Right forelimb (tissue), 1 donor: ENCODE data around the gene ZMYND10.

Experiments
- DNase-seq: peaks from one replicate; pipeline ENCODE4 v3.0.0-alpha.2; 2018

Gene ZMYND10

DNA sequence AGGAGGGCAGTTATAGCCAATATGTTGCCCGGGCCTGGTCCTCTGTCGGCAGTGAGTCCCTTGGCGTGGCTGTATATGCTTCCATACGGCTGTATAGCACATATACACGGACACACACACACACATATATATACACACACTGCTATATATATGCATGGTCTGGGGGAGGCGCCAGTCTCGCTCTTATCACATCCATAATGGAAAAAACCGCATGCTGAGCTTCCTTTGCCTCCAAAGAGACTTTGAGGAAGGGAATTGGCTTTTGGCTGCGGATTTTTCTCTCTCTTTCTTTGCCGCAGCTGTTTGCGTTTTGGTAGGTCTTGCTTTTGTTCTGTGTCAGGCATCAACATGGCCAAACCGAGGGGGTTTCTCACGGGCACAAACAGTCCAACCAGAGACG, 25.1 kb upstream of the ZMYND10 start:
- DNase-seq, result peak; percentile 73

DNA sequence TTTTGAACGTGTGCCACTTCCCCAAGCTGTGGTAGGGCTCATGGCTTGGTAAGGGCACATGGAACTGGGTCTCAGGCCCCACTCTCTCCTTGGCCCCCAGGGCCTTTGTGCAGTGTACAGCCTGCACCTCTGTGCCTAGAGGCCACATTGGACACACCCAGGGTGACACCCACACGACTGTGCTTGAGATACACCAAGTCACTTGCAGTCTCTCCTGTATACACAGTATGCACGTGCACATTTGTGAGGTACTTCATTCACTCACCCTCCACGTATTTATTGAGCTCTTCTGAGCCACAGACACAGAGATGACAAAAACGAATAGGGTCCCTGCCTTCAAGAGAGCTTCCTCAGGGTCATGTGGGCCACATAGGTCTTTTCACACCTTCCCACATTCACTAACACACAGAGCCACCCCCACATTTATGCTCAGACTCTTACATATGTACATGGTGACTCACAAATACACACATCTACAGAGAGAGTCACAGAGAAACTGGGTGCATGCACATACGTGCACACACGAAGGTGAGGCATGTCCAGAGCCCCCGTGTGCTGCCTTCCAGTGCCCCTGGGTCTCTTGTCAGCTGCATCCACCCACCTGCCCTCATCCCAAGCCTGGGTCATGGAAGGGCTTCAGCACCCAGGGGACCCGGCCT, 23.6 kb upstream of the ZMYND10 start:
- DNase-seq, result no peak

DNA sequence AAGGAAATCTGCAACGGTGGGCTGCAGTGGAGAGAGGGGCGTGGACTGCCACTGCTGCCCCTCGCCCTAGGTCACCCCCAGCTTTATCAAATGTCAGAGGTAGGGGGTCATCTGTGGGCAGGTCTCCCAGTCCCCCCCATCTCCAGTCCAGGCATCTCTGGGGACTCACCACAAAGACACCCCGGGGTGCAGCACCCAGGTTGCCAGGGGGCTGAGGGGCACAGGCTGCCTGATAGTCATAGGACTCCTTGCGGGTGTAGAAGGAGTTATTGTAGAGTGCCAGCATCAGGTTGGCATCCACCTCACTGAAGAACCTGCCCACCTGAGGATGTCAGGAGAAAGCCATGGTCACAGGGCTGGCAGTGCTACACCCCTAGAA, 20.3 kb upstream of the ZMYND10 start:
- no peak for DNase-seq

DNA sequence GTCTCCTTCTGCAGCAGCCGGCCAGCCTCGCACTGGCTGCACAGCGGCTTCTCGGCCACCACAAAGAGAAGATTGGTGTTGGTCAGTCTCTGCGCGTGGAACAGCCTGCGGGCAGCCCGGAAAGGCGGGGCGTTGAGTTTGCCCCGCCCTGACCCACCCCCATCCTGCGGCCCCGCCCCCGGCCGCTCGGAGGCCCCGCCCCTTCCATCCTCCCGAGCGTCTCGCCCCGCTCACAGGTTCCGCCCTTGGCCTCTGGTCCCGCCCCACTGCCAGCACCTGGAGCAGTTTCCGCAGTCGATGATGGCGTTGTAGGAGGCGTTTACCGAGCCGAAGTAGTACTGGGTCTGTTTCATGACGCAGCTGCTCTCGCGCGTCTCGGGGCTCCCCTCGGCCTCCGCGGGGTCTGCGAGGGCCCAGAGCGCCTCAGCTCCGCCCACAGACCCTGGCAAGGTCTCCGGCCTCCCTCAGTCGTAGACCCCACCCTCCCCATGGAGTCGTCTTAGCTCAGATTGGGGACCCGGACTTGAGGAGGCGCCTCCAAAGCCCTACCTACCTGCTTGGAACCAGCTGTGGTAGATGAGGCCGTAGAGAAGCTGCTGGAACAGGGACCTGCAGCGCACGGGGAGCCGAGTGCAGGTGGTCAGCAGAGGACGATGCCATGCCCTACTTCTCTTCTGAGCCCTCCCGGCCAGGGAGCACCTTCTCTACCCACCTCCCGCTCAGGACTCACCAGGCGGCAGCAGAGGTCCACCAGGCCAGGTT, 19.7 kb upstream of the ZMYND10 start:
- DNase-seq, result peak; percentile 84

DNA sequence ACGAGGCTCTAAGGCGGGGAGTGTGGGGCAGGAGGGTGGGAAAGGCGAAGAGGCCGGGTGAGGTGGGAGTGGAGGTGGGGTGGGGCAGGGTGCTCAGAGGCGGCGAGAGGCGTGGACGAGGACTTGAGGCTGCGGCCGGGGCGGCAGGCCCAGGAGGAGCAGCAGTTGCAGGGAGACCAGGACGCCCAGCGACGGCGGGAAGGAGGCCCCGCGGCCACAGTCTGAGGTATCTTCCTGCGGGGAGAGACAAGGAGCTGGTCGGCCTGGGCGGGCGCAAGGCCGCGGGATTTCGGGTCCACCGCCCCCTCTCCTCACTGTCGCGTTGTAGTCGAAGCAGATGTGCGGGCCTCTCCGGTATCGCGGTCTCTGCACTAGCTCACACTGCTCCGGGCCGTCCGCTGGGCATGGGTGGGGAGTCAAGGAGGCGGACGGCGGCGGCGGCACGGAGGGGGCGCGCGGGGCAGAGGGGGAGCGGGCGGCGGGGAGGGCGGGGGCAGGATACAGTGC, 19.1 kb upstream of the ZMYND10 start:
- no peak for DNase-seq

DNA sequence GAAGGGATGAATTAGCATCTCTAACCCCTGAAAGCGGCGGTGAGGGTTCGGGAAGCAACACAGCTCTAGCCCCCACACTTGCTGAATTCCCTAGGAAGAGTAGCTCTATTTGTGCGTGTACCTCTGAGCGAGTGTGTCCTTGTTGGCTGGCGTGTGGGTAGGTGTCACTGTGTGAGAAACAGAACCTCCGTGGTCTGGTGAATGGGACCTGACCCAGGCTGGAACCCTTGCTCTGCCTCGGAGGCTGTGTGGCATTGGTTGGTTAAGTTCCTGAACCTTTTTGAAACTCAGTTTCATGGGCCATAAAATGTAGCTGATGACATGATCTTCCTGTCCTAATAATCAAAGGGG, 14.2 kb upstream of the ZMYND10 start:
- DNase-seq, result no peak

DNA sequence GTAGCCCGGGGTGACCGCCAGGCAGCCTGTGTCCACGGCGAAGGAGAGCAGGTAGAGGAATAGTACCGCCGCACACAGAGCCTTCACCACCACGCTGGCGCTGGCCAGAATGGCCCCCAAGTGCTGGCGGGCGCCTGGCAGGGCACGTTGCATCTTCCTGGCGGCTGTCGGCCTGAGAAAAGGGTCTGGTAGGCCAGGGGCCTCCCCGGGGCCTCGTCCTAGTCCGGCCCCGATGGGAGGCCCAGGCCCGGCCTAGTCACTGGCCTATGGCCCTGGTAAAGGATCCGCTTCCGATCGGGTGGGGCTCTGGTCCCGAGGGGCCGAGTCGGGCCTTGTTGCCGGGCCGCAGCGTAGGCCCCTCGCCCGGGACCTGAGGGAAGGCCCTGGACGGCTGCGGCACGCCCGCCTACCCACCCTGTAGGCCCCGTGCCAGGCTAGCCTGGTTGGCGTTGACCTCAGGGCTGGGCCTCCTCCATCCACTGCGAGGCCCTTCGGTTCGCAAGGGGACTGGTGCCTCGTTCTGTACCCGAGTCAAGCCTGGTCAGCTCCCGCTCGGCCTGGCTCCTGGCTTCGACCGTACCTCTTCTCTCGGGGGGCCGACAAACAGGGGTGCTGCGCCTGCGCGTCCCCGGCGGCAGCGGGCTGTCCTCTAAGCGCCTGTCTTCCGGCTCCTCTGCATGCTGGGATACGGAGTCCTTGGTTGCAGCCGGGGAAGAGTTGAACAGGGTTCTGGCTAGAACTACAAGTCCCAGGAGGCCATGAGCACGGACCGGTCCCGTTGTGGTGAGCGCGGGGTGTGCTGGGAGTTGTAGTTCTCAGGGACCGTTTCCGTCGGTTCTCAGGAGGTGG, 13.6 kb upstream of the ZMYND10 start, which contains the start of gene TMEM115:
TMEM115 (minus strand) TSS at position 611 of the 849 bp plus-strand sequence; CDS start at position 153, 458 bp downstream.
- DNase-seq, result peak; percentile 94

DNA sequence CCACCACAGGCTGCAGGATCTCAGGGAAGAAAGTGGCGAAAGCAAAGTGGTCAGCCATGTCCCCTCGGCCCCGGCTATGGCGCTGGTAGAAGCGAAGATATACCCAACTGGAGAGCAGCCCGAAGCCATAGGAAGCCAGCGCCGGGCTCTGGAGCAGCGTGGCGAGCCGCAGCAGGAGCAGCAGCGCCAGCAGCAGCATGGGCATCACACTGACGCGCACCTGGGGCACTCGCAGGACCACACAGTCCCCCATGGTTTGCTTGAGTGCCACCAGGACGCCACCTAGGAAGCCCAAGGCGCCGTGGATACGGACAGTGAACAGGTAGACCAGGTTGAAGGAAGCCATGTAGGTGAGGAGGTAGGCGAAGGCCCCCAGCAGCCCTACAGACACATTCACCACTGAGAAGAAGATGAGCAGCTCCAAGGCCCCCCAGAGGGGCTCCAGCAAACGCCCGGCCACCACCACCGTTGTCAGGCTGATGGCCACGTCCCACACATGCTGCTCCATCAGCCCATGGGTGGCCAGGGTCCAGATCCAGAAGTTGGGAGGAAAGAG, 12.9 kb upstream of the ZMYND10 start:
- no peak for DNase-seq

DNA sequence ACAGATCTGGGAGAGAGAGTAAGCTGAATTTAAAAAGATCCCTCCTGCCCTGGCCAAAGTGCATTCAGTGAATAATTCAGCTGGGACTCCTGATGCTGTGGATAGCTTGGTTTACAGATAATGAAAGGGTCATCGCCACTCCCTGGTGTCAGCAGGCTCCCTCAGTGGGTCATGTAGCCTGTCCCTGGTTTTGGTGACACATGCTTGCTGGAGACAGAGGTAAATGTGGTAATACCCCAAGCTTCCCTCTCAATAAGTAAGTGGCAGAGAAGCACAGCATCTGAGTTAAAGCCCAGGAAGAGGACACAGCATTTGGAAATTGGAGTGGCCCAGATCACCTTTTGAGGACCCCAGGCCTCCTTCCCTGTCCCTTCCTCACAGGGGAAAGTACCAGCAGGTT, 11.9 kb upstream of the ZMYND10 start:
- no peak for DNase-seq

DNA sequence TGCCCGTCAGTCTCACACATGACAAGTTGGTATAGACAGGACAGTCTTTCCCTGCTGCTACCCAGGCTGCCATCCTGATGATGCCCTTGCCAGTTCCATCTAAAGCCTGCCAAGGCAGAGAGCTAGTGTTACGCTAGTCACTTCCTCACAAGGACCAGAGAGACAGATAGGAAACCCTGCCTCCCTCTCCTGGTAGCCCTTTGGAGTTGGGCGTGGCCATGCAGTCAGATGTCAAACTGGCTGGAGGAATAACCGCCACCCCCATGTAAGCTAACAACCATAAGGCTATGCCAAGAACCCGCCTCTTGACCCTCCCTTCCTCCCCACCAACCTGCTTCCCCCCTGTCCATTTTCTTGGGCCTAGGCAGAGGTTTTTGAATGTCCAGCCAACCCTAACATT, 11.0 kb upstream of the ZMYND10 start:
- DNase-seq, result no peak

DNA sequence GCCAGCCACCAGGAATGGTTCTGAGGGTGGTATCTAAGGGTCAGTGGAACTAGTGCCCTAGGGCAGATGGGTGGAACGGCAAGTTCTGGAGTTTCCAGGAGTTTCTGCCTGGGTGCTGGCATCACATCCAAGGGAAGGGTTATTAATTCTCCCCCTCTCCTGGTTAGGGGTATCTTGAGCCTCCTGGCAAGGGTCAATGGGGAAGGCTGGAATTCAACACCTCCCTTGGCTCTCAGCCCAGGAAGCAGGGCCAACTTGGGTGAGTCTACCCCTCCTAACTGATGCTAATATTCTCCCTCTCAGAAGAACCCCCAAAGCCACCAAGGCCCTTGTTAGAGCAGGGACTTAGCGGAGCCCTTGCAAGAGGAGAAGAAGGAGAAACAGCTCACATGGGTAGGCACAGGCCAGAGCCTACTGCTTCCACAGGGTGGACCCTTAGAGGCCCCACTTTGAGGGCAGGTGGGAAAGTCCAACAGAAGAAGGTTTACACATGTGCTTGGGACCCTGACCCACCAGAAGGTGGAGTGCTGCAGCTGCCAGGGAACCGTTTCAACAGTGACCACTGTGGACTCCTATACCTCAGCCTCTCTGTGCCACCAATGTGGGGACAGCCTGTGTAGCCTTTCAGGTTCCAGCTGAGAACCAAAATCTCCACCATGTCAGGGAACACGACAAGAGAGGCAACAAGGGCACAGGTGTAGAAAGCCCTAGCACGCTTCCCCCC, 10.5 kb upstream of the ZMYND10 start:
- DNase-seq, result no peak

DNA sequence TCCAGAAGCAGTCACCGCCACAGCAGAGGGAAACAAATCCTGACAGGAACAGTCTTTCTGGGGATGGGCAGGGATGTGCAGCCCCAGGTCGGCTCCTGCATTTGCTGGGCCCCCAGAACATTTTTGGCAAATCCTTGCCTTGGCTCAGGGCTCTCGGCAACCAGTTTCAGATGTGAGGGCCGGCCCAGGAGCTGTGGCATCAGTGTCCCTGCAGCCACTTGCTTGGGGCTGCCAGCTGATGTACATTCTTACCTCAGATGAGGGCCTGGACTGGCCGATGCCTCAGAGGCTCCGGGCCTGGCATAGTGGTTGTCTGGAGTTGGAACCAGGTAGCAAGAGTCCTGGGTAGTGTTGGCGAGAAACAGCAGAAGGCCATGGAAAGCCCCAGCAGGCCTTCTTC, 9.3 kb upstream of the ZMYND10 start:
- DNase-seq, result no peak

DNA sequence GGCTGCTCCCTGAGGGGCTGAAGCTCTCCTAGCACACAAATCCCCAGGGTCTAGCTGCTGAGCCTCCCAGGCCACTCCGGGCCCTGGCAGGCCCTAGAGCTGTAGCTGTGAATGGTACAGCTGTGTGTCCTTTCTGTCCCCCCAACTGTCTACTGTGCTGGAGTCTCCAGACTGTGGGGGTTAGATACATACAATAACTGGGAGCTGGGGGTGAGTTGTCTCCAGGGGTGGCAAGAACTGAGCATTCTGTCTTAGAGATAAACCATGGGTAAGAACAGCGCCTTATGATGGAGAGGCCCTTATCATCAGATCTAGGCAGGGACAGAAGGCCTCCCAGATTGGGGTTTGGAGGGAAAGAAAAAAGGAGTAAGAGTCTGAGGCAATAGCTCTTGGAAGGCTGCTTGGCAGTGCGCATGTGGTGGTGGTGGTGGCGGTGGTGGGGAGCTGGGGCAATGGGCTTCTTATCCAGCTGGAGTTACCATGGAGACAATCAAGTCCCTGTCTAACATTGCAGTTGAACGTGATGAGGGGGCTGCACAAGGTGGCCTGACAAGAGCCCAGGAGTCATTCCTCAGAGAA, 8.7 kb upstream of the ZMYND10 start:
- DNase-seq, result no peak

DNA sequence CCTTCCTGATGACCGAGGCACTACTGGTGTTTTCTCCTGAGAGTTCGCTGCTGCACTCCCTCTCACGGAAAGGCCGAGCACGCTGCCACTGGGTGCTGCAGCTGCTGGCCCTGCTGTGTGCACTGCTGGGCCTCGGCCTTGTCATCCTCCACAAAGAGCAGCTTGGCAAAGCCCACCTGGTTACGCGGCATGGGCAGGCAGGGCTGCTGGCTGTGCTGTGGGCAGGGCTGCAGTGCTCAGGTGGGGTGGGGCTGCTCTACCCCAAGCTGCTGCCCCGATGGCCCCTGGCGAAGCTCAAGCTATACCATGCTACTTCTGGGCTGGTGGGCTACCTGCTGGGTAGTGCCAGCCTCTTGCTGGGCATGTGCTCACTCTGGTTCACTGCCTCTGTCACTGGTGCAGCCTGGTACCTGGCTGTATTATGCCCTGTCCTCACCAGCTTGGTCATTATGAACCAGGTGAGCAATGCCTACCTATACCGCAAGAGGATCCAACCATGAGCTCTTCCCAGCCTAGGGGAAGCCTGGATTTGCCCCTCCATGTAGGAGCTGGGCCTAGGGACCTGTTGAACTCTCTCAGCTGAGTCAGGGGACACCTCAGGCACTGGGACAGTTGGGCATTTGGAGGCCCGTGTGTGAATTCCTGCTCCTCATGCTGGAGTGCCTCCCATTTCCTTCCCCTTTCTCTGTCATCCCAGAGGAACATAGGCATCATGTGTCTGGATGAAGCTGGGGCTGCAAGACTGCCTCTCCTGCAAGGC, 7.9 kb upstream of the ZMYND10 start:
- no peak for DNase-seq

DNA sequence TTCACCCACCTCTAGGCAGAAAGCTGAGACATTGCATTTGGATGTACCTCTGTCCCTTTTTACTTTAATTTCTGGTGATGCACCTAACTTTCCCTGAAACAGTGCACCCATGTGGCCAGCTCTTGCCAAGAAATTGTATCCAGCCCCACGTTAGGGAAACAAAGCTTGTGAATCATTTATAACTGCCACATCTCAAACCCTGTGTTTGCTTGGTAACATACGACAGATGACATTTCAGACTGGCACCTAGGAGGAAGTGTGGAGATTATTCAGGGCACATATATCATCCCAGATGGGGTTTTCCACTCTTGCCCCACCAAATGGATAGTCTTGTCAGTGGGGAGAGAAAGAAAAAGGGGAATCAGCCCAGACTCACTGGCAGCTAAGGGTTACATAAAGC, 7.2 kb upstream of the ZMYND10 start:
- no peak for DNase-seq

DNA sequence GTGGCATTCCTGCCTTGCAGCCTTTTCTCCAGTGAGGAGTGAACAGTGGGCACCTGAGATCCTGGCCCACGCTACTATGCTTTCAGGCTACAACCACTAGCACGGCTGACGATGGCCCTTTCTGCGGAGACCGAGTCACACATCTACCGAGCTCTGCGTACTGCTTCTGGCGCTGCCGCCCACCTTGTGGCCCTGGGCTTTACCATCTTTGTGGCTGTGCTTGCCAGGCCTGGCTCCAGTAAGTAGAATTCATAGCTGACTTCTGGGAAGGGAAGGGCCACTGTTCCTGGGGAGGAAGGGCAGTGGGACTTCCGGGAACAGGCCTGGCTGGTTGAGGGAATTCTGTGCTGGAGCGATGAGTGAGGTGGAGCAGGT, 5.8 kb upstream of the ZMYND10 start:
- DNase-seq, result no peak

DNA sequence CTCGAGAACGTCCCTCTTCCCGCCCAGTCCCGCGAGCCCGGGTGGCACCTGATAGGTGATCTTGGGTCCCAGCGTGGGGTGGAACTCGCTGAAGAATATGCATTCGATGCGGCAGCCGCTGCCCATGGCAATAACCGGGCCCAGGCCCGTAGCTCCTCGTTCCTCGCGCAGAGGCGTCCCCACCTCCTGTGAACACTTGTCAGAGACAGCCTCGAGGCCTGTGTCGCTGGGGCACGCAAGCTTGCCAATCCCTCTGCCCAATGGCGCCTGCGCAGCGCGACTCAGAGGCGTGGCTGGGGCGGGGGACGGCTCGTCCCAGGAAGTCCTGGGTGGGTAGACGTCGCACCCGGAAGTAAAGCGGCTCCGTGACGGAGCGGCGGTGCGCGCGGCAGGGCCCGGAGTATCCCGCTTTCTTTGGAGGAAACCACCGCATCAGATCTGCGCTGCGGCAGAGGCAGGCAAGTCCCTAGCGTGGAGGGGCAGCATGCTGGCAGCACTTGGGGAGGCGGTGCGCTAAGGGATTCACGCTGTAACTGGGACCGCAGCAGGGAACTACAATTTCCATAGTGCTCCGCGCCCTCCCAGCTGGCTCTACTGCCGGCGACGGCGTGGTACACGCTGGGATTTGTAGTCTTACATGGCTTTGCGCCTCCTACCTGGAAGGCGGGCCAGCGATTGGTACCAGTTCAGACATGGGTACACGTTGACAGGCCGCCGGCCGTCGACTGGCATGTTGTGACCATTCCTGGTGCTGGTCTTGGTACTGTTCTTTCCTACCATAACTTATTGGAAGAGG, 5.2 kb upstream of the ZMYND10 start, which contains the start of the genes CYB561D2 and NPRL2:
CYB561D2 (plus strand) TSS at position 336 of the 796 bp plus-strand sequence. CDS start 572 bp downstream, outside the sequence.
NPRL2 (minus strand) TSS at position 249 of the 796 bp plus-strand sequence; CDS start at position 126, 123 bp downstream.
- DNase-seq, result peak; percentile 96

DNA sequence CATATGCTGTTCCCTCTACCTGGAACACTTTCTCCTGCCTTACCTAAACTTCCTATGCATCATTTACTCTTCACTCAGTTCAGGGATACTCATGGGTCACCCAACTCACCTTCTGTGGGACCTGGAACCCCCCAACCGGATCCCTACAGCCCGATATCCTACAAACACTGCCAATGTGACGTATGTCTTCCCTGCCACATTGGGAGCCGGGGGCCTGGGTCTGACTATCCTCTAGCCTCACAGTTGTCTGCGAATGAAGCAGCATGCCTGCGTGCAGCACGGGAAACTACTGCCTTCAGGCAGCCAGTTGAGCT, 4.6 kb upstream of the ZMYND10 start:
- DNase-seq, result no peak

DNA sequence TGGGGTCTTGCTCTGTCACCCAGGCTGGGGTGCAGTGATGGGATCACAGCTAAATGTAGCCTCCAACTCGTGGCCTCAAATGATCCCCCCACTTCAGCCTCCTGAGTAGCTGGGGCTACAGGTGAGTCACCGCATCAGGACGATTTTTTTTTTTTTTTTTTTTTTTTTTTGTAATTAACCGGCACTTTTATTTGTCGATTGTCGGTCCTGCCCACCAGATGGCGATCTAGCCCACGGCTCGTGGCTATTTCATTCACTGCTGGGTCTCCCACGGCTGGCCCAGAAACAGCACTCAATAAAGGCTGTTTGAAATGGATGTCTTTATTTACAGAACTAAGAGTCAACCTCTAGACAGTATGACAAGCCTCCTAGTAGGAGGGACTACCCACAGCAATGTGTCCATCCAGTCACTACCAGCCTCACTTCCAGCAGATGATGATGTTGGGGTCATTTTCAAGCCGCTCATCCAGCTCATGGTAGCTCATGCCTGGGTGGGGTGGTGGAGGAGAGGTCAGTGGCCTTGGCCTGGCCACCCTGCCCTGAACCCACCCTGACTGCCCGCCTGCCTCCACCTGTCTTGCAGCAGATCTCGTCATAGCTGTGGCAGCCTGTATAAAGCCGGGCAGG, 1.8 kb upstream of the ZMYND10 start:
- DNase-seq, result peak; percentile 77

DNA sequence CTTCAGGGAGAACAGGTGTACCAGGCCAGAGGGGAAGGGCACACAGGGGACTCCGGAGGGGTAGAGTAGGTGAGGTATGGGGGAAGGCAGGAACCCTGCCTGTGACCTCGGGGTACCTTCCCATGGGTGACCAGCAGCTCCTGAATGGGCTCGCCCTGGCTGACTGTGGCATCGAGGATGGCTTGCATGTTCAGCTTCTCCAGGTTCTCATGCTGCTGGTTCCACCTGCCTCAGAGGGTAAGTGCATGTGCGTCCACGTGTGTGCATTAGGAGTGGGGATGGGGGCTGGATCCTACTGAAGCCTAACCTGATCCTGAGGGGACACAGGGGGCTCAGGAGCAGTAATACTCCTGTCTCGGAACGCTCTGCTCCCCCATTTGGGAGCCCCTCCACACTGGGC, 524 bp downstream of the ZMYND10 start:
- no peak for DNase-seq
